ENCODE results near the gene EXOC3L2.

Gene EXOC3L2

DNA sequence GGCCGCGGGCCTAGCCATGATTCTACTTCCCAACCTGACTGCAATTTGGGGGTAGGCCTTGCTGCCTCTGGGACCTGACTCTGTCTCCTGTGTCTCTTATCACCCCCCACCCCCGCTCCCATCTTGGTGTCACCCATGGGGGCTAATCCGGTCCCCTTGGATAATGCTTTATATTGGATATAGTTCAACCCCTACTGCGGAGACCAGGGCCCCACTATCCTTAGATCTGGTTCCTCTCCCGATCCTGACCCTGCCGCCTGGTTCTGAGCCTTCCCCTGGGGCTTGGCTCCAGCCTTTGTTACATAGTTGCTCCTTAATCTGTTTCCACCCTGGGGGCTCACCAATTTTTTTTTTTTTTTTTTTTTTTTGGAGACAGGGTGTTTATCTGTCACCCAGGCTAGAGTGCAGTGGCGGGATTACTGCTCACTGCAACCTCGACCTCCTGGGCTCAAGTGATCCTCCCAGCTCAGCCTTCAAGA is 65.3 kb downstream of the EXOC3L2 start:
- no peak for DNase-seq (ENCODE audit: low read depth)

- no peak for DNase-seq (ENCODE audit: low read depth)
Observed at GRCh38 chr19:45179072-45179891, 65.9 kb downstream of the EXOC3L2 start.

- peak; percentile 100 for DNase-seq (ENCODE audit: low read depth)
Observed at GRCh38 chr19:45178262-45179071, 66.7 kb downstream of the EXOC3L2 start, which contains the start of gene BLOC1S3. TSS of gene BLOC1S3 (plus strand) at chr19:45178784. CDS start at chr19:45179297, 513 bp downstream.

- no peak for DNase-seq (ENCODE audit: low read depth)
Observed at GRCh38 chr19:45177817-45178261, 67.4 kb downstream of the EXOC3L2 start, which contains the start of gene TRAPPC6A. TSS of gene TRAPPC6A (minus strand) at chr19:45178237. CDS start at chr19:45178218, 19 bp downstream.

DNA sequence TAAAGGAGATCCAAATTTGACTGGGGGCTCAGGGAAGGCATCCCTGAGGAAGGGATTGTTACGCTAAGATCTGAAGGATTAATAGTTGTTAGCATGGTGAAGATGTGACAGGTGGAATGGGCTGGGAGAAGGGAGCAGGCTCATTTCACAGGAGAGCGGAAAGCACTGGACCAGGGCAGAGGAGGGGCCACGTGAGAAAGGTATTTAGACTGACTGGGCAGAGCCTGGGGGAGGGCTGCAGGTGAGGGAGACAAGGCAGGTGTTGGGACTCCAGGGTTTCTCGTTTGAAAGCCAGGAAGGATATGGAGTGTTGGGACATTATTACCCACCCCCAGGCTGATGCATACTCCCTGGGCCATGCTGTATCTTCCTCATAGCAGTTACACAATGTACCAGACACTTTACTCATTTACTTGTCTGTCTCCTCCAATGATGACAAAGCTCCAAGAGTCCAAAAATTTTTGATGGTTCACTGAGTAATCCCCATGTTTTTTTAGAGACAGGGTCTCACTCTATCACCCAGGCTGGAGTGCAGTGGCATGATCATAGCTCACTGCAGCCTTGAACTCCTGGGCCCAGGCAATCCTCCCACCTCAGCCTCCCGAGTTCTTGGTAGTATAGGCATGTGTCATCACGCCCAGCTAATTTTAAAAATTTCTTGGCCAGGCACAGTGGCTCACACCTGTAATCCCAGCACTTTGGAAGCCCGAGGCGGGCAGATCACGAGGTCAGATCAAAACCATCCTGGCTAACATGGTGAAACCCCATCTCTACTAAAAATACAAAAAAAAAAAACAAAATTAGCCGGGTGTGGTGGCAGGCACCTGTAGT is 69.5 kb downstream of the EXOC3L2 start:
- DNase-seq (ENCODE audit: low read depth): no peak

DNA sequence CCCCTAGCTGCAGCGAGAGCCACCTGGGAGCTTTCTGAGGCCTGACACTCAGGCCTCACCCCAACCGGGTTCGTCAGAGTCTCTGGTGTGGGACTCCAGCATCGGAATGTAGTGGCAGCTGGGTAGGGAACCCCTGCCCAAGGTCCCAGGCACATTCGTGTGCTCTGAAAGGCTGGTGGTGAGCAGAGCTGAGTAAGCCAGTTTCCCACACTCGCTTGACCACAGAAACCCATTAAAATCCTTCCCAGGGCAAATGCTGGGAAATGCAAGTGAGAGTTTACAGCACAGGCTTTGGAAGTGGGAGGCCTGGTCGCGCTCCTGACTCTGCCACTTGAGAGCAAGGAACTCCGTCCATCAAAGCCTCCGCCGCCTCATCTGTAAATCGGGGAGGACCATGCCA is 71.4 kb downstream of the EXOC3L2 start:
- peak; percentile 90 for DNase-seq (ENCODE audit: low read depth)

GRCh38 chr19:45172611-45173208 is 72.5 kb downstream of the EXOC3L2 start:
- DNase-seq (ENCODE audit: low read depth): no peak

- no peak for DNase-seq (ENCODE audit: low read depth)
Observed at GRCh38 chr19:45172173-45172572, 73.0 kb downstream of the EXOC3L2 start.

GRCh38 chr19:45171211-45171623 is 74.0 kb downstream of the EXOC3L2 start:
- DNase-seq (ENCODE audit: low read depth): no peak

DNA sequence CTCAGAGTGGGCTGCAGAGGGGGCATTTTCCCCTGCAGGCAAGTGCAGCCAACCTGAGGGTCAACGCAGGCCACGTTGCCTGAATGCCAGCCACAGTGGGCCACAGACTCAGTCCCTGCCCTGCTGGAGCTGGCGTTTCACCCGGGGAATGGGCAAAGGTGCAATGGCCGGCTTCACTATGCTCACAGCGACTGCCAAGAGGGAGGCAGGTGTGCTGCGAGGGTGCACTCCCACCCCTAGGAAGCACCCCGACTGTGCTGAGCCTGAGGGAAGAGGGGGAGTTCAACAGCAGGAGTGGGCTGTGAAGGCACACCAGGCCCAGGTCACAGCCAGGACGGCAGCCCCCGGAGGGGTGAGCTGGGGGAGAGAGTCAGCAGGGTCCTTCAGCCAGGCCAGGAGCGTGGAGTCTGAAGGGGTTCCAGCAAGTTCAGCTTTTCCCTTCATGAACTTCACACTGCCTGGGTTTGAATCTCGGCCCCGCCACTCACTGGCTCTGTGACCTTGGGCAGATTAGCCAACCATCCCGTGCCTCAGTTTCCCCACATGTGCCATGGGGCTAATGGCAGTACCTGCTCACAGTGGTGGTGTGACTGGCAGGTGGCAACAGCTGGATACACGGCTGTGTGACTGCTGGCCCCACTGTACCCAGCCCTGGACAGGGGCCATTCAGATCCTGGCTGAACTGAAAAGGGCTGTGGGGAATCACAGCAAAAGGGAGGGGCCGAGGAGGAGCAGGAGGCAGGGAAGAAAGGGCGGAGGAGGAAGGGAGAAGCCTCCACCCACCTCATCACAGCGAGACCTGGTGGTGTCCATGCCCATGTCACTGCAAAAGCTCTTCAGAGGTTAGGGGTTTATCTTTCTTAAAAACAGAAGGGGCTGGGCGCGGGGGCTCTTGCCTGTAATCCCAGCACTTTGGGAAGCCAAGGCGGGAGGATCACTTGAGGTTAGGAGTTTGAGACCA is 74.8 kb downstream of the EXOC3L2 start:
- DNase-seq (ENCODE audit: low read depth): no peak

GRCh38 chr19:45169602-45170001 is 75.6 kb downstream of the EXOC3L2 start:
- no peak for DNase-seq (ENCODE audit: low read depth)

- DNase-seq (ENCODE audit: low read depth): no peak
Observed at GRCh38 chr19:45168767-45169351, 76.3 kb downstream of the EXOC3L2 start.

- DNase-seq (ENCODE audit: low read depth): no peak
Observed at GRCh38 chr19:45166723-45167252, 78.4 kb downstream of the EXOC3L2 start.

GRCh38 chr19:45164577-45165335 is 80.5 kb downstream of the EXOC3L2 start:
- no peak for DNase-seq (ENCODE audit: low read depth)

DNA sequence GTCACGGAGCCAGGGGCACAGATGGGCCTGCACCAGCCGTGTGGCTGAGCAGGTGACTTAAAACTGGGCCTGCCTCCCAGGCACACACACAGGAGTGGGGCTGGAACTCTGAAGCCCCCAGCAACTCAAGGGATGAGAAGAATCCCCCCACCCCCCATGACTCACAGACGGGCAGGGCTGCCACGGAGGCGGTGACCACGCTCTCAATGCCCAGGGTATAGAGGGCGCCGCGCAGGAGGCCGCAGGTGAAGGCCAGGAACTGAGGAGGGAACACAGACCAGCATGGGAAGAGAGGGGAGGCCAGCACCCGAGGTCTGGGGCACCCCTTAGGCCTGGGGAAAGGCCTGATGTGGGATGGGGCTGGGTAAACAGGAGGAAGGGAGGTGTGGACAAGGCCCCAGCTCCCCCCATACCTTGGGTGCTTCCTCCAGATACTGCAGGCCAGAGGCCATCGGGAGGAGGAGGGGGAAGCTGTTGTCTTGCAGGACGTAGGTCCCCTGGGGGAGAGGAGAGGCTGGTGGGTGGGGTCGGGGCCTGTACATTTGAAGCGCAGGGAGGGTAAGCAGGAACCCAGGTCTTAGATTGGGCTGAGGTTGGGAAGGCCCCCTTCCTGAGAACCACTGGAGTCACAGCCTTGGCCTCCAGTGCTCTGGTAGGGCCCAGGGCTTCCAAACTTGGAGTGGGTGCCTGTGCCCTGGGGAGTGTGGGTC is 81.3 kb downstream of the EXOC3L2 start:
- DNase-seq (ENCODE audit: low read depth): no peak

- DNase-seq (ENCODE audit: low read depth): no peak
Observed at GRCh38 chr19:45163156-45163555, 82.1 kb downstream of the EXOC3L2 start.

- DNase-seq (ENCODE audit: low read depth): no peak
Observed at GRCh38 chr19:45162608-45163143, 82.5 kb downstream of the EXOC3L2 start.
